Mesothelial cell of epicardium (in vitro differentiated cells): ENCODE results near the gene SHANK2. TPM values are rescaled to one million over a fixed set of nuclear protein-coding genes. Genes with fewer than 3 reads are reported as not detected.

Source experiments
- DNase-seq, 2 experiments: peaks; one replicate each; pipeline ENCODE4 v3.0.0; 2021; ENCODE audit warnings: low spot score in 2 of 2; ENCODE audit not compliant: unreplicated experiment in 2 of 2
- H3K27ac Mint-ChIP-seq: 2 replicates; pipeline ENCODE4 v1.8.0; 2021; ENCODE audit warnings: mixed read lengths
- H3K27me3 Mint-ChIP-seq: 2 replicates; pipeline ENCODE4 v1.8.0; 2021; ENCODE audit warnings: low read depth, mixed read lengths
- H3K36me3 Mint-ChIP-seq: 2 replicates; pipeline ENCODE4 v1.8.0; 2021; ENCODE audit warnings: mixed read lengths
- H3K4me1 Mint-ChIP-seq: 2 replicates; pipeline ENCODE4 v1.8.0; 2021; ENCODE audit warnings: mixed read lengths
- H3K4me3 Mint-ChIP-seq: 2 replicates; pipeline ENCODE4 v1.8.0; 2021; ENCODE audit warnings: mild to moderate bottlenecking, moderate library complexity, mixed read lengths
- H3K9me3 Mint-ChIP-seq: 2 replicates; pipeline ENCODE4 v1.8.0; 2021; ENCODE audit warnings: mixed read lengths
- total RNA-seq: library from RNA; stranded (reverse); gene quantifications from 3 replicates; pipeline ENCODE4 v1.2.1, GENCODE V29; 2021
- TF ChIP-seq, protein P1 (sequence below): fragments of 200-600 bp; sonication (generic); IDR thresholded peaks from one replicate; pipeline ENCODE4 v1.5.0; 2021; ENCODE audit warnings: antibody characterized with exemption; ENCODE audit not compliant: unreplicated experiment

The SHANK2 gene
- total RNA-seq, 1 donor from 2014 or later = 2.1 TPM

DNA sequence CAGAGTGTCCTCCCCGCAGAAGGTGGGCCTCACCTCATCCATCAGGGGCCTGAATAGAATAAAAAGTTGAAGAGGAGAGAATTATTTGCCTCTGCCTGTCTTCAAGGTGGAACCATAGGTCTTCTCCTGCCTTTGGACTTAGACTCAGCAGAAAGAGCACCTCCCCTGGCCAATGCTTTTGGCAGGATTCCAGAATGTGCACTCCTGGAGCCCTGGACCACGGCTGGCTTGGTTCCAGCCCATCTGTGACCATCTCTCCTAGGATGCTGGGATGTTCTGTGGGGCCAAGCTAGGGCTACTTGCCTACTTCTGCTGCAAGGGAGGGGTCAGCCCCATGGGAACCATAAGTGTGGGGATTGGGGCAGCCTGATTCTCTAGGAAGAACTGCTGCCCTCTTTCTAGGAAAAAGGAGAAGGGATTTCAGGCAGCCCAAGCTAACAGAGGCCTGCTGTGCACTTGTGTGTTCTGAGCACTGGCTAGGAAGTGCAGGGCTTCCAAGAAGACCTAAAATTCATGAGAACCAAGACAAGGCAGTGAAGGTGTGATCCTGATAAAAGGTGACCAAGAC, 32.2 kb upstream of the SHANK2 start:
- H3K4me3 Mint-ChIP-seq = no peak overlapping the region
- TF ChIP-seq, protein P1, sequence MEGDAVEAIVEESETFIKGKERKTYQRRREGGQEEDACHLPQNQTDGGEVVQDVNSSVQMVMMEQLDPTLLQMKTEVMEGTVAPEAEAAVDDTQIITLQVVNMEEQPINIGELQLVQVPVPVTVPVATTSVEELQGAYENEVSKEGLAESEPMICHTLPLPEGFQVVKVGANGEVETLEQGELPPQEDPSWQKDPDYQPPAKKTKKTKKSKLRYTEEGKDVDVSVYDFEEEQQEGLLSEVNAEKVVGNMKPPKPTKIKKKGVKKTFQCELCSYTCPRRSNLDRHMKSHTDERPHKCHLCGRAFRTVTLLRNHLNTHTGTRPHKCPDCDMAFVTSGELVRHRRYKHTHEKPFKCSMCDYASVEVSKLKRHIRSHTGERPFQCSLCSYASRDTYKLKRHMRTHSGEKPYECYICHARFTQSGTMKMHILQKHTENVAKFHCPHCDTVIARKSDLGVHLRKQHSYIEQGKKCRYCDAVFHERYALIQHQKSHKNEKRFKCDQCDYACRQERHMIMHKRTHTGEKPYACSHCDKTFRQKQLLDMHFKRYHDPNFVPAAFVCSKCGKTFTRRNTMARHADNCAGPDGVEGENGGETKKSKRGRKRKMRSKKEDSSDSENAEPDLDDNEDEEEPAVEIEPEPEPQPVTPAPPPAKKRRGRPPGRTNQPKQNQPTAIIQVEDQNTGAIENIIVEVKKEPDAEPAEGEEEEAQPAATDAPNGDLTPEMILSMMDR = no peak
- no peak for DNase-seq
- peaks cover 2% of the 10 kb centered on the region for H3K27me3 Mint-ChIP-seq
- H3K27ac Mint-ChIP-seq = peak overlapping the region; percentile 8
- no peaks in the 10 kb centered on the region for H3K36me3 Mint-ChIP-seq
- H3K9me3 Mint-ChIP-seq = peaks cover 12% of the 10 kb centered on the region
- H3K4me1 Mint-ChIP-seq = peaks cover 10% of the 10 kb centered on the region

DNA sequence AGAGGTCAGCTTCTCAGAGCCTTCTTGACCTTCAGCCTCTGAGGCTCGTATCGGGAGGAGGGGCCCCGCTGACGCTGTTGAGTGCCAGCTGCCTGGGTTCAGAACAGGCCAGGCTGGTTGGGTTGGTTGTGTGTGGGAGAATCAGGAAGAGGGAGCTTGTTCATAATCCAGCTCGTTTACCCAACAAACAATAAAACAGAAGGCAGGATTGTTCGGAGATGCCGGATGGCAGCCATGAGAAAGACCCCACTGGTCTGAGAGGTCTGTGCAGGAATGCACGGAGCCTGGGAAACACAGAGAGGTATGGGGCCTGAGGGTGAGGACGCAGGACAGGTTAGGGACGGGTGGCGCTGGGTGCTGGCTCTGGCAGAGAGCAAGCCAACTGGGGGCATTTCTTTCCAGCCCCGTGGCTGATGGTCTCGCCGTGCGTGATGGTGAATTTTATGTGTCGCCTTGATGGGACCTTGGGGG, 31.6 kb upstream of the SHANK2 start:
- H3K27ac Mint-ChIP-seq = peak overlapping the region; percentile 8
- no peak for DNase-seq
- H3K36me3 Mint-ChIP-seq = no peaks in the 10 kb centered on the region
- peaks cover 10% of the 10 kb centered on the region for H3K4me1 Mint-ChIP-seq
- peaks cover 2% of the 10 kb centered on the region for H3K27me3 Mint-ChIP-seq
- H3K4me3 Mint-ChIP-seq = peak overlapping the region; percentile 15
- TF ChIP-seq, protein P1 = no peak
- peaks cover 6% of the 10 kb centered on the region for H3K9me3 Mint-ChIP-seq

DNA sequence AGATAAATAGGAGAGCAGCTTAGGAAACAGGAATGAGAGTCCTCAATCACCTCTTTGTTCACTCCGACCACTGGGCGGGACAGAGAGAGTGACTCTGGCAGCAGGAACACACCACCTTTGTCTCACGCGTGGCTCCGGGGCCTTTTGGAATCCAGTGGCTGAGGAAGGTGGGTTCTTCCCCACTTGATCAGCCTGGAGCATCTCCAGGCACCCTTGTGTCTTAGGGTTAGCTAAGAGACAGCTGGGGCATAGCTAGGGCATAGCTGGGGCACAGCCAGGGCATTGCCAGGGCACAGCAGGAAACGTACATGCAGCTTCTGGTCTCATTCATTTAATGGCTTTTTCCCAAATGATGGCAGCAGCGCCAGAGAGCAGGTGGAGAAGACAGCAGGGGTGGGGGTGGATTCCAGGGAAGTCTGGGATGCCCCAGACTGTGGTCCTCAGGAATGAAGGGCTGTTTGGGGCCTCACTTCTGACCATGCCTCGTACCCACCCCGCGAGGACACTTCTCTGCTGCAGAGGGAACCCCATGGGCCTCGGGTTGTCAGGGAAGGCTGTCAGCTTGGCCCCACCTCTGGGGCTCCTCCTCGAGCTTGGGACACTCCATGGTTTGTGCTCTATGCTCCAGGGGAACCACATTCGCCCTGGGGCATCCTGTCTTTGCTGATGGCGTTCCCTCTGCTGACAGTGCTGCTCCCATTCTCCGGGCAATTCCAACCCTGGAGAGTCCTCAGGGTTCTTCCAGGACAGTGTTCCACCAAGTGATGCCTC, 30.4 kb upstream of the SHANK2 start:
- Mint-ChIP-seq H3K27me3 (no peaks in the 10 kb centered on the region), H3K4me3 (no peak overlapping the region), H3K27ac (no peak overlapping the region)

DNA sequence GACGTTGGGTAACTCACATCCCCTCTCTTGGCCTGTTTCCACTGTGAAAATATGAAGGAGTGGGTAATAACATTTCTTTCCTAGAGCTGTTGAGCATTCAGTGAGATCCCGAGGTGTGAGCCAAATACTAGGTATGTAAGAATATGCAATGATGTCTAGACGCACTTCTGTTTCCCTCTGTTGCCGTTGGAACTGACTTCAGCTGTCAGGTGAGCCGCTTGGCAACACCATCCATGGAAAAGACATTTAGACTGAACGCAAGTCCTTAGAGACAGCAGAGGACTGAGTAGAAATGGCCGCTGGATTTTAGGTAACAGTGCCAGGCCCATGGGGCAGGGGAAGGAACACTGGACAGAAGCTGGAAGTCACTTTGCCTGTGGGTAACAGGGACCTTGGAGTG, 29.5 kb upstream of the SHANK2 start:
- Mint-ChIP-seq H3K4me3 (no peak overlapping the region), H3K36me3 (no peaks in the 10 kb centered on the region), H3K4me1 (peaks cover 10% of the 10 kb centered on the region), H3K27me3 (peaks cover 1% of the 10 kb centered on the region), H3K27ac (no peak overlapping the region), H3K9me3 (no peaks in the 10 kb centered on the region)
- DNase-seq = no peak
- TF ChIP-seq, protein P1 = no peak

More for the DNA sequence above, 30.4 kb upstream of the SHANK2 start:
- H3K36me3 Mint-ChIP-seq = no peaks in the 10 kb centered on the region
- no peaks in the 10 kb centered on the region for H3K9me3 Mint-ChIP-seq
- TF ChIP-seq, protein P1 = no peak
- peaks cover 10% of the 10 kb centered on the region for H3K4me1 Mint-ChIP-seq
- DNase-seq = no peak

DNA sequence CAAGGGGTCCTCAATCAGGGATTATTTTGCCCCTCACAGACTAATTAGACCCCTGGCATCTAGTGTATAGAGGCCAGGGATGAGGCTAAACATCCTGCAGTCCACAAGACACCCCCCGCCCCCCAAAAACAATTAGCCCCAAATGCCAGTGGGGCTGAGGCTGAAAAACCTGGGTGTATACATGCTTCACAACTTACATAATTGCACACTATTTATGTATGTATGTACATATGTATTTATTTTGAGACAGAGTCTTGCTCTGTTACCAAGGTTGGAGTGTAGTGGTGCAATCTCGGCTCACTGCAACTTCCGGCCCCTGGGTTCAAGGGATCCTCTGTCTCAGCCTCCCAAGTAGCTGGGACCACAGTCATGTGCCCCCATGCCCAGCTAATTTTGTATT, 28.8 kb upstream of the SHANK2 start:
- no peak for DNase-seq
- TF ChIP-seq, protein P1 = no peak
- Mint-ChIP-seq H3K27ac (no peak overlapping the region), H3K36me3 (no peaks in the 10 kb centered on the region), H3K9me3 (no peaks in the 10 kb centered on the region), H3K4me3 (no peak overlapping the region), H3K27me3 (peaks cover 1% of the 10 kb centered on the region), H3K4me1 (peaks cover 10% of the 10 kb centered on the region)
